ENCODE measurements around the gene ZBTB16. TPM values are rescaled to one million over a fixed set of nuclear protein-coding genes. Genes with fewer than 3 reads are reported as not detected.

ZBTB16 gene
- total and polyA plus RNA-seq, 2 donors (not counting 3 experiments of a cell fraction or from before 2014, with no cell fraction given) = 9.8 to 20.3 TPM

- DNase-seq (ENCODE audit: low read depth, low spot score) (no peak), FAIRE-seq (no peak)
- ChIA-PET POLR2A (no interaction called here), CTCF (interaction anchor here (0.5 to 1.4 kb wide), 2 partner anchors 25 kb away, joined by 3 to 4 read pairs; no protein-coding TSS in a partner anchor)
- Histone ChIP-seq H3K9me1 (replicated peaks; ENCODE audit: control insufficient read depth, extremely low read depth, insufficient read depth, low read length) (no peaks in the 10 kb centered on the region), H3K79me2 (ENCODE audit: control insufficient read depth, insufficient read depth, low read length) (no peaks in the 10 kb centered on the region), H3K9me3 (replicated peaks; ENCODE audit: control insufficient read depth, insufficient read depth, low read length) (no peaks in the 10 kb centered on the region), H3K36me3 (ENCODE audit: control insufficient read depth in 2 of 2, extremely low read depth in 1 of 2, insufficient read depth in 2 of 2, low read length in 2 of 2) (no peaks in the 10 kb centered on the region), H3K4me3 (replicated peaks in 1 of 3; ENCODE audit: insufficient read depth in 1 of 3, low read depth in 1 of 3, low read length in 3 of 3) (no peak overlapping the region), H3K4me2 (ENCODE audit: insufficient read depth, low read length) (no peak overlapping the region), H3K9ac (replicated peaks; ENCODE audit: extremely low read depth, insufficient read depth, low read length) (no peak overlapping the region), H3K4me1 (ENCODE audit: control insufficient read depth, extremely low read depth, insufficient read depth, low read length) (peaks cover 53% of the 10 kb centered on the region), H3K27ac (ENCODE audit: insufficient read depth, low read depth, low read length) (no peak overlapping the region), H2AFZ (ENCODE audit: low read depth, low read length) (no peak overlapping the region), H3K27me3 (ENCODE audit: control insufficient read depth in 2 of 2, insufficient read depth in 2 of 2, low read length in 2 of 2) (no peaks in the 10 kb centered on the region), H4K20me1 (replicated peaks; ENCODE audit: control insufficient read depth, extremely low read depth, insufficient read depth, low read length) (no peaks in the 10 kb centered on the region)
- dilution Hi-C loops (cut with MboI; ENCODE audit: extremely low pct_ligation_motif_present, low sequenced_read_pairs) (no loop called here), intact Hi-C loops (cut with micrococcal nuclease) (loop anchor here (2.0 kb wide), 2 partner anchors 27 to 57 kb away; no protein-coding TSS in a partner anchor)
- BruUV-seq (replicated peaks) = no TSS peak
- TF ChIP-seq EZH2 (IDR thresholded peaks at IDR 0.05; ENCODE audit: borderline replicate concordance, low read depth, low read length, severe bottlenecking) (no peak), JUN (IDR thresholded peaks at IDR 0.05; ENCODE audit: borderline replicate concordance, insufficient read depth, insufficient read length, low read depth) (no peak), CTCF (IDR thresholded peaks at IDR 0.05; ENCODE audit: extremely low read depth in 1 of 2, insufficient read depth in 1 of 2, low read depth in 1 of 2, low read length in 2 of 2) (no peak), POLR2A (IDR thresholded peaks at IDR 0.05; ENCODE audit: low read depth, low read length) (no peak), FOS (IDR thresholded peaks at IDR 0.05; ENCODE audit: borderline replicate concordance, insufficient read depth, low read length) (no peak), POLR2AphosphoS5 (IDR thresholded peaks at IDR 0.05; ENCODE audit: insufficient read depth, low read depth, low read length) (no peak), MAX (IDR thresholded peaks at IDR 0.05; ENCODE audit: insufficient read depth, insufficient read length) (no peak)
These were observed 78.3 kb downstream of the ZBTB16 start for GRCh38 chr11:114137838-114138237.

All from endothelial cell of umbilical vein (primary cell).